ENCODE data around the gene ZFAND3. TPM values are rescaled to one million over a fixed set of nuclear protein-coding genes. Genes with fewer than 3 reads are reported as not detected.

The ZFAND3 gene
- total and polyA plus RNA-seq, 2 experiments from 2014 or later = 16.9 to 28.2 TPM

GRCh38 chr6:37864250-37864649 is 44.7 kb downstream of the ZFAND3 start:
- Histone ChIP-seq H3F3A (replicated peaks; ENCODE audit: low read depth) (no peaks in the 10 kb centered on the region), H3K4me3 (no peak overlapping the region), H3K27me3 (ENCODE audit: insufficient read depth) (no peaks in the 10 kb centered on the region), H3K36me3 (ENCODE audit: insufficient read depth) (no peaks in the 10 kb centered on the region), H3K27ac (ENCODE audit: low read depth) (no peak overlapping the region), H4K20me1 (replicated peaks; ENCODE audit: insufficient read depth) (peaks cover 51% of the 10 kb centered on the region), H3K9me2 (ENCODE audit: insufficient read depth) (no peaks in the 10 kb centered on the region), H3K79me2 (replicated peaks; ENCODE audit: insufficient read depth) (peaks cover 87% of the 10 kb centered on the region), H3K4me1 (ENCODE audit: insufficient read depth) (peaks cover 25% of the 10 kb centered on the region), H2AFZ (no peak overlapping the region), H3K4me2 (no peak overlapping the region)
- no peak for DNase-seq (ENCODE audit: low spot score)
- Mint-ChIP-seq H3K27ac (no peak overlapping the region), H3K27me3 (ENCODE audit: insufficient read depth, low read depth, poor library complexity) (no peaks in the 10 kb centered on the region), H3K4me3 (no peak overlapping the region), H3K36me3 (ENCODE audit: low read depth) (no peaks in the 10 kb centered on the region), H3K9me3 (no peaks in the 10 kb centered on the region; the same call in 2 of the 3 replicates), H3K4me1 (peaks cover 28% of the 10 kb centered on the region)
- ATAC-seq = no peak
- TF ChIP-seq ZNF462 (CRISPR knock-in tag; IDR thresholded peaks at IDR 0.05) (no peak), EZH2phosphoT487 (IDR thresholded peaks at IDR 0.05; ENCODE audit: unreplicated experiment) (no peak), EZH2 (IDR thresholded peaks at IDR 0.05; ENCODE audit: low read depth, unreplicated experiment) (no peak), JUNB (IDR thresholded peaks at IDR 0.05; ENCODE audit: unreplicated experiment) (no peak)
- TF ChIP-seq, protein P1, sequence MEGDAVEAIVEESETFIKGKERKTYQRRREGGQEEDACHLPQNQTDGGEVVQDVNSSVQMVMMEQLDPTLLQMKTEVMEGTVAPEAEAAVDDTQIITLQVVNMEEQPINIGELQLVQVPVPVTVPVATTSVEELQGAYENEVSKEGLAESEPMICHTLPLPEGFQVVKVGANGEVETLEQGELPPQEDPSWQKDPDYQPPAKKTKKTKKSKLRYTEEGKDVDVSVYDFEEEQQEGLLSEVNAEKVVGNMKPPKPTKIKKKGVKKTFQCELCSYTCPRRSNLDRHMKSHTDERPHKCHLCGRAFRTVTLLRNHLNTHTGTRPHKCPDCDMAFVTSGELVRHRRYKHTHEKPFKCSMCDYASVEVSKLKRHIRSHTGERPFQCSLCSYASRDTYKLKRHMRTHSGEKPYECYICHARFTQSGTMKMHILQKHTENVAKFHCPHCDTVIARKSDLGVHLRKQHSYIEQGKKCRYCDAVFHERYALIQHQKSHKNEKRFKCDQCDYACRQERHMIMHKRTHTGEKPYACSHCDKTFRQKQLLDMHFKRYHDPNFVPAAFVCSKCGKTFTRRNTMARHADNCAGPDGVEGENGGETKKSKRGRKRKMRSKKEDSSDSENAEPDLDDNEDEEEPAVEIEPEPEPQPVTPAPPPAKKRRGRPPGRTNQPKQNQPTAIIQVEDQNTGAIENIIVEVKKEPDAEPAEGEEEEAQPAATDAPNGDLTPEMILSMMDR (conservative IDR thresholded peaks at IDR 0.05; ENCODE audit: low read depth in 2 of 2) = no peak

Data from GM23338 (cell line).